ENCODE data around the gene ACSF3. TPM values are rescaled to one million over a fixed set of nuclear protein-coding genes. Genes with fewer than 3 reads are reported as not detected.
A peak's percentile ranks its signal among the peaks of the same experiment; 100 is the strongest.
"Not testable (repeated sequence)": the region's sequence is repeated elsewhere in the genome, so short reads cannot be mapped to it uniquely, and the experiment has no call there.

Gene ACSF3
- total RNA-seq, 1 donor from 2014 or later = 19.7 TPM

DNA sequence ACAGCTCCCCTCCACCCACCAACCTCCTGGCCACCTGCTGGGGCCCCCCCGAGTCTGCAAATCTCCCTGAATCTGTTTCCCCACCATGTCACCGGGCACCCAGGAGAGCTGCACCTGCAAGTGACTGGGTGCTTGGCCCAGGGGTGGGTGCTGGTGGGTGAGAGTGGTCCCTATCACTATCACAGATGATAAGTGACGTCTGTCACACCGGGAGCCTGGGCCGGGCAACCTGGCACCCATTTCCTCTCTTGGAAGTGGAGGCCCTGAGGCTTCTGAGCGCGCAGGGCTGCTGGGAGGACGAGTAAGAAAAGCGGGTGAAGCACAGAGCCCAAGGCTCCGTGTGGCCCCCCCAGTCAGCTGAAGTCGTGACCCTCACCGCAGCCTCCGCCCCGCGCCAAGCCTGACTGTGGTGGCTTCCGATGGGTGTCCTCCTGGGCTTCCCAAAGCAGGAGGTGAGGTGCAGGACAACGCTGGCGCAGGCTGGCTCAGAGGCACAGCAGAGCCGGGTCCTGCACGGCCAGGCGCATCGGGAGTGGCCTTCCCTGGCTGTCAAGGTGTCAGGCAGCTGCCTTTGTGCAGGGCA is 21.0 kb upstream of the ACSF3 start:
- no peak for DNase-seq (ENCODE audit: low read depth)

DNA sequence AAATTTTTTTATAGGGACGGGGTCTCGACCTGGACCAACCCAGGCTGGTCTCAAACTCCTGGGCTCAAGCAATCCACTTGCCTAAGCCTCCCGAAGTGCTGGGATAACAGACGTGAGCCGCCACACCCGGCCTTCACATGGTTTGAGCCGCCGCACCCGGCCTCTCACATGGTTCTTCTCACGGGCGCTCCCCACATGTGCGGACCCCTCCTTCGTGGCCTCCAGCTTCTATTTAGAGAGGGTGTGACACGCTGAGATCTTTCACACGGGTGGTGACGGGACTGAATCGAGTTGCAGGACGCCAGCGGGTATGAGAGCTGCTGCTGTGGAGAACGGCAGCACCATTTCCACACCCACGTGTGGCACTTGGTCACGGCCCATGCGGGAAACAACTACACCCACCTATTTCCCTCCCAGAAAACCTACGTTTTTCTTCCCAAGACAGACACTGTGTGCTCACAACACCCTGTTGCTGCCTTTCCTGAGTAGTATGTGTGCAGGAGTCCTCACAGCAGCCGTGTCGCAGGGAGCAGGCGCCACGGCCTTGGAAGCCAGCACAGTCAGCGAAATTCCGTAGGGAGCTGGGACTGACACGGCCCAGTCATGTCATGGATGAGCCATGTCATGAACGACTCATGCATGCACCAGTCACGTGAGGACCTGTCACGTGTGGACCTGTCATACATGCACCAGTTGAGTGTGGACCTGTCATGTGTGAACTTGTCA is 20.1 kb upstream of the ACSF3 start:
- no peak for DNase-seq (ENCODE audit: low read depth)

DNA sequence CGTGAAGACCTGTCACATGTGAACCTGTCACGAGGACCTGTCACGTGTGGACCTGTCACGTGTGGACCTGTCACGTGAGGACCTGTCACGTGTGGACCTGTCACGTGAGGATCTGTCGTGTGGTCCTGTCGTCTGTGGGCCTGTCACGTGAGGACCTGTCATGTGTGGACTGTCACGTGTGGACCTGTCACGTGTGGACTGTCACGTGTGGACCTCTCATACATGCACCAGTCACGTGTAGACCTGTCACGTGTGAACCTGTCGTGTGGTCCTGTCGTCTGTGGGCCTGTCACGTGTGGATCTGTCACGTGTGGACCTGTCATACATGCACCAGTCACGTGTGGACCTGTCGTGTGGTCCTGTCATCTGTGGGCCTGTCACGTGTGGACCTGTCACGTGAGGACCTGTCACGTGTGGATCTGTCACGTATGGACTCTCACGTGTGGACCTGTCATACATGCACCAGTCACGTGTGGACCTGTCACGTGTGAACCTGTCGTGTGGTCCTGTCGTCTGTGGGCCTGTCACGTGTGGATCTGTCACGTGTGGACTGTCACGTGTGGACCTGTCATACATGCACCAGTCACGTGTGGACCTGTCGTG is 19.5 kb upstream of the ACSF3 start:
- not testable (repeated sequence) for DNase-seq (ENCODE audit: low read depth)

DNA sequence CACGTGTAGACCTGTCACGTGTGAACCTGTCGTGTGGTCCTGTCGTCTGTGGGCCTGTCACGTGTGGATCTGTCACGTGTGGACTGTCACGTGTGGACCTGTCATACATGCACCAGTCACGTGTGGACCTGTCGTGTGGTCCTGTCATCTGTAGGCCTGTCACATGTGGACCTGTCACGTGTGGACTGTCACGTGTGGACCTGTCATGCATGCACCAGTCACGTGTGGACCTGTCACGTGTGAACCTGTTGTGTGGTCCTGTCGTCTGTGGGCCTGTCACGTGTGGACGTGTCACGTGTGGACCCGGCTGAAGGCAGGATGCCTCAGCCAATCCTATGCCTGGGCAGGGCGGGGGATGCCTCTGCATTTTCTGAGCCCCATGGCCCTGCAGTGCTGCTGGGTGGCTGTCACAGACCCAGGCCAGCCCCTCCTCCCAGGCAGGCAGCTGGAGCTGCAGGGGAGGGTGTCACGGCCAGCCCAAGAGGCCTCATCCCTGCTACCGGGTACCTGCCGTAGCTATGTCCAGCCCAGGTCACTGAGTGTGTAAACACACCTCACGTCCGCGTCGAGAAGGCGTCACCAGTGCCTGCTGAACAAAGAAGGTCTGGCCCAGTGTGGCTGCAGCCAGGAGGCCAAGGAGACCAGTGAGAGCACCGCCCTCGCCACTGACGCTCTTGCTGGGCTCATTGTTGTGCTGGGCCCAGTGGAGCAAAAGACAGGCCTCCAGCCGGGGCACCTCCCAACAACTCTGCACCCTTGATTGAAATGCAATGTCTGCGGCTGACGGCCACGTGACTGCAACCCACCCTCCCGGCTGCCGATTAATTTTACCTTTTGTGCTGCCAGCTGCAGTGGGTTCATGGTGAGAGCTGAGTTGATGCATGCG is 18.6 kb upstream of the ACSF3 start:
- DNase-seq (ENCODE audit: low read depth) = no peak

DNA sequence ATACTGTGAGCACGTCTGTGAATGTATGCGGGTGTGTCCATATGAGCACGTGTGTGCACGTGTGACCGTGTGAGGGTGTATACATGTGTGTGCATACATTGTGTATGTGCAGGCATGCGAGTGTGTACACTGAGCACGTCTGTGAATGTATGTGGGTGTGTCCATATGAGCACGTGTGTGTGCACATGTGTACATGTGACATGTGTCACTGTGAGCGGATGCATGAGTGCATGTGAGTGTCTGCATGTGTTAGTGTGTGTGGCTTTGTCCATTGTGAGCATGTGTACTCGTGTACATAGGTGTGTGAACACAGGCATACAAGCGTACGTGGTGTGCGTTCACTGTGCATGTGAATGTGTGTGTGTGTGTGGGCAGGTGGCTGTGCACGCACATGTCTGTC is 17.5 kb upstream of the ACSF3 start:
- DNase-seq (ENCODE audit: low read depth) = no peak

DNA sequence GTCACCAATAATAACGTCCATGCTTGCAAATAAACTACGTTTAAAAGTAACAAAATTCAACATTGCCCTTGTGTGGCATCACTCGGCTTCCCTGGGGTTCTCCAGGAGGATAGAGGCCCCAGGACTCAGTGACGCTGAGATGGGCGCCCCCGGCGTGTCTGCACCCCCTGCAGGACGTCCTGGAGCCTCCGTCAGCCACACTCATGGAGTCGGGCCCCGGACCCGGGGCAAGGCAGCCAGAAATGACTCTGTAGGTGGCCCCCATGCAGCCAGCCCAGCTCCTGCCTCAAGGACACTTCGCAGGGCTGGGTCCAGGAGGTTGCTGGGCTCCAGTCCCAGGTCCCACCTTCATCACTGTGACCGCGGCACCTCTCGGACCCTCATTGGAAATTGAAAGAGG is 16.6 kb upstream of the ACSF3 start:
- no peak for DNase-seq (ENCODE audit: low read depth)

DNA sequence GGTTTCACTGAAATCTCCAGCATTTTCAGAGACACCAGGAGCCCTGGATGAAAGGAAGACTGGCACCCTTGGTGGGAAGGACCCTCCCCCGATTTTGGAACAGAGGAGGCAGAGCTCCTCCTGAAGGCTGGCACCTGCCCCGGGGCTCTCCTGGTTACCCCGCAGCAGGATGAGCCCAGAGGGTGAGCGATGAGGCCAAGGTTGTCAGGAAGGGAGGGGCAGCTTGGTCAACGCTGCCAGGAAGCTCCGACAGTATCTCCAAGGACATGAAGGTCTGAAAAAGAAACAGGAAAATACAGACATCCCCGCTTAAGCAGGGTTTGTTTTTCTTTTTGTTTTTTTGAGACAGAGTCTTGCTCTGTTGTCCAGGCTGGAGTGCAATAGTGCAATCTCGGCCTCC is 15.5 kb upstream of the ACSF3 start:
- DNase-seq (ENCODE audit: low read depth) = no peak

DNA sequence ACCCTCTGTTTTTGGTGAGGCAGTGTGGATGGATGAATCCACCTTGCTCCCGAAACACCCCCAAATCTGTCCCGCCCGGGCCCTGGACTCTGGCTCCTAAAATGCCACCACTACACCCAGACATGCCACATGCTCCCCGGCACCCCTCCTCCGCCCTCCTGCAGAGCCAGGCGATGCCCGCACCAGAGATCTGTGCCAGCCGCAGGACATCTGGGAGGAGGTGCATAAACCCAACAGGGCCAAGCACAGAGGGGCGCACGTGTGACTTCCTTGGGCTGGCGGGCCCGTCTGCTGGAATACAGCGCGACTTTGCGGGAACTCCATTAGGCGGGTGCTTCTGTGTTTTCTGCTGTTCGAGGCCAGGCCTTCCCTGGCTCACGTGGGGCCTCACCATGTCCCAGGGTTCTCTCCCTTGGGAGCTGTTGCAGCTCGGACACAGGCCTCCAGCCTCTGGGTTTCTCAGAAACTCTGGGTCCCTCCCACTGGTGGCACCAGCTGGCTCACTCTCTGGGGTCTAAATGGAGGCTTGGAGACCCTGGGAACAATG is 14.1 kb upstream of the ACSF3 start:
- no peak for DNase-seq (ENCODE audit: low read depth)

DNA sequence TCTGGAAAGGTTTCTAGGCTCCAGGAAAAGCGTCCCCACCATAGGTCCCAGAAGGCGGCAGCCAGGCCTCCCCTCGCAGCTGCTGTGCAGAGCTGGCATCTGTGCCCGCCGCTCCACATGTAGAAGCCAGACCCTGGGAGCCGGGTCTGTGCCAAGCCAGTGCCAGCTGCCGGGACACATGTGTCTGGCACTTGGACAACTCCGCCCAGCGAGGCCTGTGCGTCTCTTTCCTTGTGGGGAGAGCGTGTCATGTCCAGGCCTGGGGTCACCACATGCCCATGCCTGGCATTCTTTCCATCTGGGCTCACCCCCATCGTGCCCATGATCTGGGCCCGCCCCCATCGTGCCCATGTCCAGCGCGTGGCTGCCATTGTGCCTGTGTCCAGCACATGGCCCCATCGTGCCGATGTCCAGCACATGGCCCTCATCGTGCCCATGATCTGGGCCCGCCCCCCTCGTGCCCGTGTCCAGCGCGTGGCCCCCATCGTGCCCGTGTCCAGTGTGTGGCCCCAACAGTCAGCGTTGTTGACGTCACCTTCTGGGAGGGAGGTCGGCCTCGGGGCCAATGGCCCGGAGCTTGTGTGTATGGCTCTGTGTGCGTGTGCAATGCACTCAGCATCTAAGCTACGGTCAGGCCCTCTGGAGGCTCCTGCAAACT is 13.3 kb upstream of the ACSF3 start:
- DNase-seq (ENCODE audit: low read depth) = peak; percentile 96

DNA sequence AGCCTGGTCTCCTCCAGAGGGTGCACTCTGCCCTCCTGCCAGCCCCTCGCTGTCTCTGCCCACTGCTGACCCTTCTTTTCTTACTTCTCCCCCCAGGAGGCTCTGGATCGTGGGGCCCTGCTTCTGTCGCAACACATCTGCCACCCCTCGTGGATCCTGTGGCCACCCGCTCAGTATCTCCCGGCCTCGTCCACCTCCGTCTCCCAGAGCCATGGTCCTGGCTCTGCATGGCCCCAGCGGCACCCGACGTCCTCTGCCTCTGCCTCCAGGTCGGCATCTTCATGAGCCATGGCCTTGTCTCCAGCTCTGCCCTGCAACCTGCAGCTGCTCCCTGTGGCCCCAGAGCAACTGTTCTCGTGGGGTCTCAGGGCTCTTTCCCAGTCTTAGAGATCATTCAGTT is 12.1 kb upstream of the ACSF3 start:
- peak; percentile 46 for DNase-seq (ENCODE audit: low read depth)

DNA sequence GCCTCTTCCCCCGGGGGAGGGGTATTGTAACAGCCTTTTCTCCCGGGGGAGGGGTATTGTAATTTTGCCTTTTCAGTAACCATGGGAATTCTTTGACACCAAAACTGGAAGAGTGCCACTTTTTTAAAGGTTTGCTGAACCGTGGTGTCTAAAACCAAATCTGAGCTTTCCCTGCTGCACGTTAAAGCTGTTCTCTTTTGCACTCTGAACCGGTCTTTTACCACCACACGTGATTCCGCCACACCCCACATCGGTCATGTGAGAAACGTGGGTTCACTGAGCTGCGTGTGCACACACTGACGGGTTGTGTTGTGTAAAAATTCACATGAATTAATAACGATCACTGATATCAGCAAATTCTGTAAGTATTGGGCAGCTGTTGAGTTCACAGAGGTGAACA is 9.2 kb upstream of the ACSF3 start:
- DNase-seq (ENCODE audit: low read depth) = peak; percentile 31

DNA sequence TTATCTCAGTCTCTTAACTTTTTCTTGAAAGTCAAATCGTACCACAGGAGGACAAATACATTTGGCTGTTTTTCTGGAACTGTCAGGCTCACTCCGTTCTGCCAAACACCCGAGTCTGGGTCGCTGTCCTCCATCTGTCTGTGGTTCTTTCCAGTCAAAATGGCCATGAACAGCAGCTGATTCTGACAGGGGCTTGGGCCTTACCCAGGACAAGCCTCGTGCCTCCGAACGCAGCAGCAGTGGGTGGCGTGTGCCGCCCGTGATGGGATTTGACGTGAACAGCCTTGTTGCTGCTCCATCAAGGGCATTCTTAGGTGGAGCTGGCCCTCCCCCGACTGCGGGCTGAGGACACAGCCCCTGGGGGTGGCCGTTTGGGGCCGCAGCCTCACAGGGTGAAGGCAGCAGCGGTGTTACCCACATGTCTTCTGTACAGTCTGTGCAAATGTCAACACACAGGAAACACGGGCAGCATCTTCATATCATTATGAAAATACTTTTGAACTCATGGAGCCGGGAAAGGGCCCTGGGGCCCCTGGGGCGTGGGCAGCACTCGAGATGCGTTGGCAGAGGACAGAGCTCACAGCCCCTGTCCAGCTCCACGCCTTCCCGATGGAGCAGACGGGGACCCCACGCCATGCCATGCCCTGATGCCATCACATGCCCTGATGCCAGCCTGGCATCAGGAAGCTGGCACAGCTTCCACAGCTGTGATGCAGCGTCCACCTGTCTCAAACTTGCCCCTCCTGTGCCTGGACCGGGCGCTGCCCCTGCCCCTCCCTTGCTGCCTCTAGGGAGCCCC is 8.6 kb upstream of the ACSF3 start:
- peak; percentile 52 for DNase-seq (ENCODE audit: low read depth)

DNA sequence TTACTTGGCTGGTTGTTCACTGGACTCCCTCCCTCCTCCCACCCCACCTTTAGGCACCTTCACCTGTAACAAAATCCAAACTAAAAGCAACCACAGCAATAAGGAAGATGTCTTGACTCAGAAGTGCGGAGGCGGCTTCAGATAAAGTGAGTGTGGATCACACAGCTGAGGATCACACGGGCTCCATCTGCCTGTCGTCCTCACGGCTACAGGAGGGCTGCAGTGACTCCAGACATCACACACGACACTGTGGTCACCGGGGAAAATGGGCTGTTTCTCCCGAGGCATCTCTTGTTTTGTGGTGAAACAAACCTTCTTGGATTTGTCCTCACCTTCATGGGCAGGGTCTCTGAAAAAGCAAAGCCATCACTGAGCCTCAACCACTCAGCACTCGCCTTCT is 7.9 kb upstream of the ACSF3 start:
- DNase-seq (ENCODE audit: low read depth) = no peak

DNA sequence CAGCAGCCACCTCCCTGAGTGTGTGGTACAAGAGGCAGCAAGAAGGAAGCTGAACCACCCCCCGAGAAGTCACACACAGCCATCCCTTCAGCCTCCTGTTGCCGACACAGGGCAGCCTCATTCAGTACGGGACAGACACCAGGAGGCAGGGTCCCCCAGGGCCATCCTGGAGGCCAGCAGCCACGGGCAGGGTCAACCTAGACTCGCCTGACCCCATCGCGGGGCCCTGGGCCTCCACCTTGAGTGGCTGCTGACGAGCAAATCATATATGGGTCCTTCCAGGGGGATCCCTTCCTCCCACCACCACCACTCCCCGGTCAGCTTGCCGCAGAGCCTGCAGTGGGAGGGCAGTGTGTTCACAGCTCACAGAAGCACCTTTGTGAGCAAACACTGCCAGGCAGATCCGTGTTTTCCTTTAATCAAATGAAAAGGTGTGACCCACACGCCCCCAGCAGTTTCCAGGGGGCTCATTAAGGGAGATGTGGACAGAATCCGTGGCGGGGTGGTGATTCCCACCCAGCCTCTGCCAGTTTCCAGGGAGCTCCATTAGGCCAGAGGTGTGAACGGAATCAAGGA is 5.6 kb upstream of the ACSF3 start:
- DNase-seq (ENCODE audit: low read depth) = no peak

DNA sequence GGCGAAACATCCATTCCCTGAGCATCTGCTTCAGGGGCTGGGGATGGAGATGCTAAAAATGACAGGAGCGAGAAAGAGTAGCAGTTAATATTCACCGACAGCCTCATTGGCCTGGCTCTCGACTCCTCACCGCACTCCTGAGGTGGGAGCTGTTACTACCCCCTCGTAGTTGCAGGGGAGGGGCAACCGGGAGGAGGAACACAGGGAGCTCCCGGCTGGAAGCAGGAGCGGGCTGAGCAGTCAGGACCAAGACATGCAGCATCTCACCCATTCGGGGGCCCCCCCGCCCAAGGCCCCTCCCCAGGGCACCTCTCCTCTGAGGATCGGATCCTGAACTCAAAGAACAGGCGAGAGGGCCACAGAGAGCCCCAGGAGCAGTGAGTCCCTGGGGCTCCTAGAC is 4.5 kb upstream of the ACSF3 start:
- no peak for DNase-seq (ENCODE audit: low read depth)

DNA sequence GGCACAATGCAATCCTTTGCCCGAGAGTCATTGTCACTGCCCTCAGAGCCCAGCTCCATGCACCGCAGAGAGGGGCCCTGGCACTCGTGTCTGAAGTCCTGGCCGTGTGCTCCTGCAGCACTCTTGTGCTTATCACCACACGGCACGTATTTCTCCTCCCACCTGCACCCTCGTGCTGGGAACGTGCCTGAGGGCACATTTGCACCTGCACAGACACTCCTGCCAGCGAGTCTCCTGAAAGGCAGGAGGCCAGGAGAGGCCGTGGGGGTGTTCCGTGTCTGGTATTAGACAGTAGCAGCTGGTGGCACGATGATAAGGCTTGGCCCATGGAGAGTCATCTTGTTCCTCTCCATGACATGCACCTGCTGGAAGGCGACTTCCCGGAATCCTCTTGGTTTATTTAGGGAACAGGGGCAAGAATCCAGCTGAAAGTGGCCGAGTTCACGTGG is 3.4 kb upstream of the ACSF3 start:
- peak; percentile 77 for DNase-seq (ENCODE audit: low read depth)

DNA sequence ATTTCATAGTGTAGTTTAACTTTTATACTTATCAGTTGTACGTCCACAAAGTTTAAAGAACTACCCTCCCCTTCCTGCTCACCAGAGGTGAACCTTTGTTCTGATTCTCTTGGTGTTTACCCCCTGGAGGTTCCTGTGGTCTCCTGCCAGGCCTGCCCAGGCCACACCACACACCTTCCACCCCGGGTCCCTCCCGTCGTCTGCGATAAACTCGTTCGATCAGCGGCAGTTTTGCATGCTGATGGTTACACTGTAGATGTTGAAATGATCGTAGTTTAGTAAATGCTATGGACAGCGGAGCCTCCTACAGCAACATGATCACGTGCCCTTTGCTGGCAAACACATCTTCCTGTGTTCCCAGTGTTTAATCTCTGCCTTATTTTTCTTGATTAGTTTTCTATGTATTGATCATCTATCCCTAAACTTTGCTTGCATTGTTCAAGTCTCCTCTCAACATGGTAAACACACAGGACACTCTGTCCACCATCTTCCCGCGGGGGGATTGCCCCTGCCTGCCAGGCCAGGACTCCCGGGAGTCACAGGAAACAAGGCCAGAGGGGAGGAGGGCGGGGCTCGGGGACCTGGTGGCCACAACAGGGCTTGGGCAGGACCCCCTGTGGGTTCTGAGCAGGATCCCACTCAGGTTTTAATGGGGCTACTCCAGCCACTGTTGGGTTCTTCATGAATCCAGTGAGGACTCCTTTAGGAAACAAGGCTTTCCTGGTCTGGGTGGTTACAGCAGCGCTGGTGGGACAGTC is 2.8 kb upstream of the ACSF3 start:
- no peak for DNase-seq (ENCODE audit: low read depth)

DNA sequence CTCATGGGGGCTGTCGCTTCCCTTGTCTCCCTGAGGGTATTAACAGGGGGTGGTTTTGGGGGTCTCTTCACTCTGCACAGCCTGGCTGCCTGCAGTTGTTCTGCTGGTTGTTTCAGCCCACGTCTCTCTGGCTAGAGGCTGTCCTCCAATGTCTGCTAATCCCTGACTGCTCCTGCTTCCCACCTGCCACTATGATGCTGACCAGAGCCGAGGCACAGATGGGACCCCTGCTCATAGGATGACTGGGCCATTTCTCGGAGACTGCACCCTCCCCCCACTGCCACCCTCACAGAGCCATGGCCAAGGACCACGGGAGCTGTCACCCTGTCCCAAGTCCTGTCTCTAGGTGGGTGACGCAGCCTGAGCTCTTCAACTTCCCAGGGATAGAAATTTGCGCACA is 1.6 kb upstream of the ACSF3 start:
- no peak for DNase-seq (ENCODE audit: low read depth)

DNA sequence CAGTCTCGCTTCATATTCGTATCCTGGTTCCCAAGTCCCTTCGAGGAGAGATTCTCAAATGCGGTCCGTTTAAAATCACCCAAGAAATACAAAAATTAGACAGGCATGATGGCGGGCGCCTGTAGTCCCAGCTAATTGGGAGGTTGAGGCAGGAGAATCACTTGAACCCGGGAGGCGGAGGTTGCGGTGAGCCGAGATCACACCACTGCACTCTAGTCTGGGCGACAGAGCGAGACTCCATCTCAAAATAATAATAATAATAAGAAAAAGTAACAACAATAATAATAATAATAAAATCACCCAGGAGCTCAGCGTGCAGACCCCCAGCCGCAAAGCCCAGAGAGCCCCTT is 425 bp upstream of the ACSF3 start:
- DNase-seq (ENCODE audit: low read depth) = not testable (repeated sequence)

All from myocyte (in vitro differentiated cells).